Stomach (tissue), 4 donors: ENCODE data around the gene KLB.

Experiments used
- CTCF ChIP-seq, 7 experiments: fragments of 450-650 bp in 4 of 7; fragments of 200-600 bp in 3 of 7; sonication (generic) in 3 of 7; IDR thresholded peaks; one replicate each; pipeline ENCODE4 v1.5.1; 2016 to 2019; ENCODE audit warnings: antibody characterized with exemption in 7 of 7, control low read depth in 2 of 7, mild to moderate bottlenecking in 1 of 7
- EP300 ChIP-seq: sonication (generic); formaldehyde crosslinking; IDR thresholded peaks from one replicate; pipeline ENCODE4 v1.6.1; 2017; ENCODE audit warnings: antibody characterized with exemption

GRCh38 chr4:39455486-39455885, 48.8 kb downstream of the KLB start:
- TF ChIP-seq CTCF (IDR thresholded peaks at IDR 0.05) (no peak), EP300 (no peak)
